ENCODE results near the gene DMAC1.

DMAC1 gene

DNA sequence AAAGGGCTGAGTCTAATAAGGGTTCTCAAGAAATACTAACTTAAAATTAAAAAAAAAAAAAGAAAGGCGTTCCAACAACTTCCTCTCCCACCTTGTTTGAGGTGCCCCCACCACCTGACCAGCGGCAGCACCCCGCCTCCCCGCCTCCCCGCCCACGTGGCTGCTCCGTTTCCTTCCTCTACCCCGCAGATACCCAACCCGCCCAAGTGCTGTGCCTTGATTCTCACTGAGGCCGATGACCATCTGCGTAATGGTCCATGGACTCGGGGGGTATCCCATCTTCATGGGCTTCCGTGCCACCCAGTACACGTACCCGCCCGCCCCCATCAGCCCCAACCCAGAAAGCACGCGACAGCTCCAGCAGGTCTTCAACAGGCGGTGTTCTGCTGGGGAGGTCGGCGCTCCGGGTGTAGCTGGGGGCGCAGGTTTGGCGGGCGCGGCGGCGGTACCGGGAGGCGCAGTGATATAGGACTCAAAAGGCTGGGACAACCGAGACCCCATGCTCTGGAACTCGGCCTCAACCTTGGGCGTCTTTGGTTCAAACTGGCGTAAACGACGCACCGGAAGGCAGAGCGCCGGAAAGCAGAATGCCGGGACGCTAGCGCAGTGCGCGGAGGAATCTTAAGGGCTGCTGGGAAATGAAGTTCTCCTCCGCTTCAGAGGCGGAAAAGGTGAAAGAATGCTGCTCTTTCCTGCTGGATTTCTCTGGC, at the start of gene DMAC1:
Gene DMAC1 (minus strand): TSS at position 545 of the 710 bp plus-strand sequence. CDS start 44 bp downstream, at position 501.
- DNase-seq (ENCODE audit: insufficient read length, low spot score) (peak; percentile 68), FAIRE-seq (peak; percentile 94)
- no peak for TF ChIP-seq POLR2A (IDR thresholded peaks at IDR 0.05; ENCODE audit: low read depth, low read length)

DNA sequence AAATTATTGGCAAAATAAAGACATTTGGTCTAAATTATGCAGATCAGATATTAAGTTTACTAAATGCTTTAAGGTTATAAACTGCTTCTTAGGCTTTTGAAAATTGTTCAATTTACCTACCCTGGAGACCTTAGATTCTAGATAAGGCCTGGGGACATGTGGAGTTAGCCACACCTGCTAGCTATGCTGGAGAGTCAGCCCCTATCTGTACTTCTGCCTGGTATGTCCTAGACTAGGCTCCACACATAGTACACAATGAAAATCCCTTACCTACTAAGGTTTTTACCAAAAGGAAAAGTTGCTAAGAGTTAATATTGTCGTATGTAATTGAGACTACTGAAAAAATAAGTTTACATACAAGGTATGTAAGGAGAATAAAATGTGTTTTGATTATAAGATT, 49.8 kb upstream of the DMAC1 start:
- no peak for DNase-seq (ENCODE audit: insufficient read length, low spot score)
- no peak for TF ChIP-seq POLR2A (IDR thresholded peaks at IDR 0.05; ENCODE audit: low read depth, low read length)
- FAIRE-seq, result no peak

- FAIRE-seq, result no peak
- TF ChIP-seq POLR2A (IDR thresholded peaks at IDR 0.05; ENCODE audit: low read depth, low read length), result no peak
Observed at GRCh38 chr9:7848498-7848897, 48.9 kb upstream of the DMAC1 start.

DNA sequence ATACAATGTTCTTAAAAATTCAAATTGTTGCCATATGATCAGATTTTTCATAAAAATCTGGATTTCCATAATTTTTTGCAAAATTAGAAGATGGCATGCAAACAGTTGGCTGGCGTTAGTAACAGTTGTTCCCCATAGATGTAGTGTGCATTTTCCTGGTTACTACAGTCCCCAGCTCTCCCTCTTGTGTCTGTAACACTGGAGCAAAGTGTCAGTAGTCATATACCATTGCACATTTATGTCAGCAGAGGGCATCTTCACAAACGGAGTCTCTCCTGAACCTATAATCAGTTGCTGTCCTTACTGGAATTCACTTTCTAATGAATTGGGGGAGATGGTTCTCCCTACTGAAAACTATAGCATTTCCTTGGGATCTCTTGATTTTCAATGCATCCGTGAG, 44.7 kb upstream of the DMAC1 start:
- no peak for FAIRE-seq
- peak; percentile 1 for DNase-seq (ENCODE audit: insufficient read length, low spot score)
- no peak for TF ChIP-seq POLR2A (IDR thresholded peaks at IDR 0.05; ENCODE audit: low read depth, low read length)

More at GRCh38 chr9:7848498-7848897, 48.9 kb upstream of the DMAC1 start:
- DNase-seq (ENCODE audit: insufficient read length, low spot score), result no peak

DNA sequence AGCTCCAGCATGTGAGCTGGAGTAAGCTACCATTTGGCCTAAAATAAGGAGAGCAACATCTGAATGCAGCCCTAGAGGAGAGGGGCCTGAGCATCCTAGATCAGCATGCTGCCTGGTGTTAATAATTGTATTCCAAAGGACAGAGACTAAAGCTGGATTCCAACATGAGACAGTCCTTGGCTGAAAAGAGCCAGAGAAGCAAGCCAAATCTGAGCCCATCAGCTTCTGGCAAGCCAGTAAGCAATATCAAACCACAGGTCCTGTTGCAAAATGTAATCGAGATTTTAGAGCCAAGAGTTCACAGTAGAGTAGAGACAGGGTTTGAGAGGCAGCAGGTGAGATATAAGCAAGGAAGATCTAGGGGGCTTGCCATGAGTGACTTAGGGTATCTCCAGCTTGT, 42.3 kb upstream of the DMAC1 start:
- no peak for TF ChIP-seq POLR2A (IDR thresholded peaks at IDR 0.05; ENCODE audit: low read depth, low read length)
- no peak for FAIRE-seq
- no peak for DNase-seq (ENCODE audit: insufficient read length, low spot score)

DNA sequence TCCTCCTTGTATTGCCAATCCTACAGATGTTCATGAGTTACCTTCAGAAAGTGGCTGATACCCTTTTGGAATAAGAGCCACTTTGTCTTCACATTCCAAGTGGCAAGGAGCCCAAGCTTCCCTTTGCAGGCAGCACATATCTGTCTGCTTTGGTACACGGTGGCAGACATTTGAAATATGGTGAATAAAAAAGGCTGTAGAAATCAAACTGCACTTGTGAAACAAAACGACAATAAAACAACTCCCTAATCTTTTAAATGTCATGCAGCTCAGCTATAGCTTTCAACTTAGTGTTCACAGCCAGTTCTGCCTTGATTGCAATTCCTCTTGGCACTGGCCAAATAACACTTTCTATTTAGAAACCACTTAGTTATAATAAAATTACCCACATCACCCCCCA, 35.0 kb upstream of the DMAC1 start:
- FAIRE-seq, result no peak

GRCh38 chr9:7828334-7828733, 28.8 kb upstream of the DMAC1 start:
- DNase-seq (ENCODE audit: insufficient read length, low spot score), result no peak
- no peak for FAIRE-seq

More for the DNA sequence above, 35.0 kb upstream of the DMAC1 start:
- DNase-seq (ENCODE audit: insufficient read length, low spot score), result no peak
- TF ChIP-seq POLR2A (IDR thresholded peaks at IDR 0.05; ENCODE audit: low read depth, low read length), result no peak

DNA sequence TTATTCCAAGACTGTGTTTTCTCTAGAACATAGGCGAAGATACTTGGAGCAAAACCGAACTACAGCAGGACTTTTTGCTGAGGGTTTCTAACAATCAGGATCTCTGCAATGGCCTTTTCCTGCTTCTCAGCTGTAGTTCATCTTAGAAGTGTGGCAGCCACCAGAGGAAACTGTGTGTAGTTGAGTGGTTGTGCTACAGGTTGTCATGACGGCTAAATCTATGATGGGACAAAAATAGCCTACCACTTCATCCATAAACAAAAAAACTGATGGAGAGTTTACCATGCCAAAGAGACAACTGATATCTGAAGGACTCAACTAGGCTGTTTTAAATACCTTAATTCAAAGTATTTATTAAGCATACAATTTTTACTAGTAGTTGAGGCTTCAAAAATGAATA, 28.2 kb upstream of the DMAC1 start:
- TF ChIP-seq POLR2A (IDR thresholded peaks at IDR 0.05; ENCODE audit: low read depth, low read length), result no peak
- DNase-seq (ENCODE audit: insufficient read length, low spot score), result no peak

More at GRCh38 chr9:7828334-7828733, 28.8 kb upstream of the DMAC1 start:
- TF ChIP-seq POLR2A (IDR thresholded peaks at IDR 0.05; ENCODE audit: low read depth, low read length), result no peak

GRCh38 chr9:7827056-7827455, 27.5 kb upstream of the DMAC1 start:
- no peak for TF ChIP-seq POLR2A (IDR thresholded peaks at IDR 0.05; ENCODE audit: low read depth, low read length)
- FAIRE-seq, result no peak

More for the DNA sequence above, 28.2 kb upstream of the DMAC1 start:
- no peak for FAIRE-seq

GRCh38 chr9:7823651-7824050, 24.1 kb upstream of the DMAC1 start:
- TF ChIP-seq POLR2A (IDR thresholded peaks at IDR 0.05; ENCODE audit: low read depth, low read length), result no peak
- DNase-seq (ENCODE audit: insufficient read length, low spot score) (no peak), FAIRE-seq (no peak)

More at GRCh38 chr9:7827056-7827455, 27.5 kb upstream of the DMAC1 start:
- DNase-seq (ENCODE audit: insufficient read length, low spot score), result no peak

DNA sequence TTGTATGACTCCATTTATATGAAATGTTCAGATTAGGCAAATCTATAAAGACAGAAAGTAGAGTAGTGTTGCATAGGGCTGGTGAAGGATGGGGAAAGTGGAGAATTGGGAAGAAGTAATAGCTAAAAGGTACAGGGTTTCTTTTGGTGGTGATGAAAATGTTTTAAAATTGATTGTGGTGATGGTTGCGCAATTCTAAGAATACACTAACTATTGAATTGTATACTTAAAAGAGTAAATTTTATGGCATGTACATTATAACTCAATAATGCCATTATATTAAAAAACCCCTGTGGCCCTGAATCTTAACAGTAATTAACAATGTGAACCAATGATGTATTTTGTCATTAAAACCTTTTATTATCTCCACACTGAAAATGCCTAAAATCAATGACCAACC, 20.4 kb upstream of the DMAC1 start:
- FAIRE-seq (no peak), DNase-seq (ENCODE audit: insufficient read length, low spot score) (no peak)
- TF ChIP-seq POLR2A (IDR thresholded peaks at IDR 0.05; ENCODE audit: low read depth, low read length), result no peak

- DNase-seq (ENCODE audit: insufficient read length, low spot score) (no peak), FAIRE-seq (no peak)
- no peak for TF ChIP-seq POLR2A (IDR thresholded peaks at IDR 0.05; ENCODE audit: low read depth, low read length)
Observed at GRCh38 chr9:7816021-7816420, 16.4 kb upstream of the DMAC1 start.

DNA sequence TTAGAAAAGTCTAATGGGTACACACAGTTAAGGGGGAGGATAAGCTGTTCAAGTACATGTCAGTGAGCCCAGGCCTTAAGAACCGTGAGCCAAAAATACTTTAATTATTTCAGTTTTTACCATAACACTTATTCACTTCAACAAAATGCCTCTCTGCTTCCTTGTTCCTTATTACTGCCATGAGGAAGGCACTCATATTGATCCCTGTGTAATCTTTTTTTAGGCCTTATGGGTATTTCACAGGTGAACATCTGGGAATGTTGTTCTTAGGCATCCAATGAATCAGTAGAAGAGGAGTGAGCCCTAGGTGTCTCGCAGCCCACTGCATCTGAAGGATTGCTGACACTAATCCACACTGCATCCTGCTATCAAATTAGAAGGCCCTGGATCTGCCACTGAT, 13.5 kb upstream of the DMAC1 start:
- no peak for DNase-seq (ENCODE audit: insufficient read length, low spot score)
- no peak for TF ChIP-seq POLR2A (IDR thresholded peaks at IDR 0.05; ENCODE audit: low read depth, low read length)
- FAIRE-seq, result no peak

- TF ChIP-seq POLR2A (IDR thresholded peaks at IDR 0.05; ENCODE audit: low read depth, low read length), result no peak
- DNase-seq (ENCODE audit: insufficient read length, low spot score) (no peak), FAIRE-seq (no peak)
Observed at GRCh38 chr9:7811677-7812076, 12.1 kb upstream of the DMAC1 start.

- FAIRE-seq, result peak; percentile 20
Observed at GRCh38 chr9:7802666-7803065, 3.1 kb upstream of the DMAC1 start.

More at GRCh38 chr9:7802666-7803065, 3.1 kb upstream of the DMAC1 start:
- no peak for DNase-seq (ENCODE audit: insufficient read length, low spot score)
- no peak for TF ChIP-seq POLR2A (IDR thresholded peaks at IDR 0.05; ENCODE audit: low read depth, low read length)
